Fibroblast of lung (primary cell): ENCODE results near the gene ANKRD44. TPM values are rescaled to one million over a fixed set of nuclear protein-coding genes. Genes with fewer than 3 reads are reported as not detected.

ENCODE experiments used
- DNase-seq, 2 donors: peaks; one replicate each; pipeline versions ENCODE4 v3.0.0 to v3.0.0-alpha.2; 2010; ENCODE audit warnings: low read depth in 2 of 2
- H2AFZ ChIP-seq: 2 replicates; pipeline ENCODE4 v1.5.1; 2012; ENCODE audit warnings: low read length, control low read depth, inconsistent platforms
- H3K27ac ChIP-seq: 2 replicates; pipeline ENCODE4 v1.5.1; 2011; ENCODE audit warnings: low read length, control low read depth; ENCODE audit not compliant: insufficient read depth
- H3K27me3 ChIP-seq: 2 replicates; pipeline ENCODE4 v1.5.1; 2011; ENCODE audit warnings: mild to moderate bottlenecking, low read length; ENCODE audit not compliant: control insufficient read depth, insufficient read depth
- H3K36me3 ChIP-seq: 2 replicates; pipeline ENCODE4 v1.5.1; 2011; ENCODE audit warnings: low read length; ENCODE audit not compliant: control insufficient read depth, insufficient read depth
- H3K4me1 ChIP-seq: 2 replicates; pipeline ENCODE4 v1.5.1; 2011; ENCODE audit warnings: low read length; ENCODE audit not compliant: control insufficient read depth, insufficient read depth; ENCODE audit errors: extremely low read depth
- H3K4me2 ChIP-seq: 2 replicates; pipeline ENCODE4 v1.5.1; 2011; ENCODE audit warnings: low read length, control low read depth; ENCODE audit not compliant: insufficient read depth; ENCODE audit errors: extremely low read depth
- H3K4me3 ChIP-seq, 4 experiments: fragments of 200-600 bp in 1 of 4; sonication (generic) in 1 of 4; replicated peaks in 1 of 4; 2 replicates each; pipeline ENCODE4 v1.5.1; 2011 to 2016; ENCODE audit warnings: low read length in 4 of 4, low read depth in 3 of 4, mild to moderate bottlenecking in 3 of 4, control low read depth in 2 of 4, inconsistent platforms in 1 of 4, mixed read lengths in 1 of 4; ENCODE audit not compliant: insufficient read depth in 1 of 4; ENCODE audit errors: control extremely low read depth in 1 of 4
- H3K79me2 ChIP-seq: 2 replicates; pipeline ENCODE4 v1.5.1; 2012; ENCODE audit warnings: mild to moderate bottlenecking, low read length, inconsistent platforms; ENCODE audit not compliant: control insufficient read depth, insufficient read depth
- H3K9ac ChIP-seq: 2 replicates; pipeline ENCODE4 v1.5.1; 2011; ENCODE audit warnings: mild to moderate bottlenecking, low read length, control low read depth; ENCODE audit not compliant: insufficient read depth
- H3K9me3 ChIP-seq: 2 replicates; pipeline ENCODE4 v1.5.1; 2012; ENCODE audit warnings: low read depth, low read length; ENCODE audit not compliant: control insufficient read depth, insufficient read depth
- H4K20me1 ChIP-seq: 2 replicates; pipeline ENCODE4 v1.5.1; 2011; ENCODE audit warnings: low read length; ENCODE audit not compliant: control insufficient read depth, insufficient read depth; ENCODE audit errors: extremely low read depth
- CTCF ChIP-seq, 2 donors: IDR thresholded peaks in 1 of 2; conservative IDR thresholded peaks in 1 of 2; 1 replicate in 1 of 2; 2 replicates in 1 of 2; pipeline ENCODE4 v1.5.1; 2011 to 2012; ENCODE audit warnings: low read length in 2 of 2, control low read depth in 1 of 2, inconsistent platforms in 1 of 2, low read depth in 1 of 2, mild to moderate bottlenecking in 1 of 2
- EZH2 ChIP-seq: IDR thresholded peaks from 2 replicates; pipeline ENCODE4 v1.5.1; 2012; ENCODE audit warnings: low read length, control low read depth, mild to moderate bottlenecking; ENCODE audit errors: missing control alignments
- polyA plus RNA-seq, 2 donors: library from polyadenylated mRNA; depleted of rRNA in 1 of 2; stranded (reverse) in 1 of 2; unstranded in 1 of 2; fragments of >200 nt; gene quantifications; 2 replicates each; pipeline ENCODE4 v1.2.1, GENCODE V29; 2011 to 2012; ENCODE audit warnings: missing spikeins in 1 of 2
- total RNA-seq: library from RNA; depleted of rRNA; stranded (reverse); fragments of >200 nt; gene quantifications from 2 replicates; pipeline ENCODE4 v1.2.1, GENCODE V29; 2014

Gene ANKRD44
- total and polyA plus RNA-seq, 2 donors (not counting 1 experiment from before 2014, with no cell fraction given): 7.6 to 9.7 TPM

- Histone ChIP-seq H3K4me1 (no peaks in the 10 kb centered on the region), H3K4me2 (no peak overlapping the region), H3K27ac (no peak overlapping the region), H3K9me3 (no peaks in the 10 kb centered on the region), H3K4me3 (no peak overlapping the region), H2AFZ (no peak overlapping the region), H3K36me3 (no peaks in the 10 kb centered on the region), H3K9ac (no peak overlapping the region), H3K27me3 (no peaks in the 10 kb centered on the region), H4K20me1 (no peaks in the 10 kb centered on the region), H3K79me2 (no peaks in the 10 kb centered on the region)
- DNase-seq: no peak
- TF ChIP-seq EZH2 (no peak), CTCF (conservative IDR thresholded peaks at IDR 0.05 in 1 of 2, IDR thresholded peaks at IDR 0.05 in 1 of 2; ENCODE audit: low read depth in 1 of 2, low read length in 2 of 2) (no peak)
These were observed 163.6 kb downstream of the ANKRD44 start for GRCh38 chr2:197146995-197147394.

- no peak overlapping the region for H3K4me2 ChIP-seq
- no peak overlapping the region for H2AFZ ChIP-seq
These were observed 165.0 kb downstream of the ANKRD44 start for GRCh38 chr2:197145471-197146056.

GRCh38 chr2:197144183-197144582 lies 166.4 kb downstream of the ANKRD44 start:
- TF ChIP-seq EZH2 (no peak), CTCF (conservative IDR thresholded peaks at IDR 0.05 in 1 of 2, IDR thresholded peaks at IDR 0.05 in 1 of 2; ENCODE audit: low read depth in 1 of 2, low read length in 2 of 2) (no peak)
- no peak overlapping the region for H3K4me2 ChIP-seq
- H3K79me2 ChIP-seq: no peaks in the 10 kb centered on the region
- no peak for DNase-seq
- no peak overlapping the region for H2AFZ ChIP-seq
- H3K36me3 ChIP-seq: no peaks in the 10 kb centered on the region
- no peak overlapping the region for H3K4me3 ChIP-seq
- H4K20me1 ChIP-seq: no peaks in the 10 kb centered on the region
- H3K27ac ChIP-seq: no peak overlapping the region
- H3K4me1 ChIP-seq: no peaks in the 10 kb centered on the region
- H3K9ac ChIP-seq: no peak overlapping the region
- no peaks in the 10 kb centered on the region for H3K27me3 ChIP-seq
- no peaks in the 10 kb centered on the region for H3K9me3 ChIP-seq

More at GRCh38 chr2:197145471-197146056, 165.0 kb downstream of the ANKRD44 start:
- H3K27ac ChIP-seq: no peak overlapping the region
- no peaks in the 10 kb centered on the region for H3K9me3 ChIP-seq
- H3K27me3 ChIP-seq: no peaks in the 10 kb centered on the region
- H4K20me1 ChIP-seq: no peaks in the 10 kb centered on the region
- TF ChIP-seq CTCF (conservative IDR thresholded peaks at IDR 0.05 in 1 of 2, IDR thresholded peaks at IDR 0.05 in 1 of 2; ENCODE audit: low read depth in 1 of 2, low read length in 2 of 2) (no peak), EZH2 (no peak)
- H3K4me1 ChIP-seq: no peaks in the 10 kb centered on the region
- no peak for DNase-seq
- H3K4me3 ChIP-seq: no peak overlapping the region
- H3K79me2 ChIP-seq: no peaks in the 10 kb centered on the region
- no peak overlapping the region for H3K9ac ChIP-seq
- H3K36me3 ChIP-seq: no peaks in the 10 kb centered on the region
